GM18867 (cell line): Measurements from ENCODE around the gene SNN.
A peak's percentile ranks its signal among the peaks of the same experiment; 100 is the strongest.

Source experiments
- ATAC-seq: cut with Tn5 transposase; IDR thresholded peaks from one replicate; pipeline ENCODE4 v1.9.1; 2021; ENCODE audit warnings: mild to moderate bottlenecking, moderate library complexity; ENCODE audit not compliant: unreplicated experiment

The SNN gene

GRCh38 chr16:11667824-11668622 is at the start of gene SNN:
SNN (plus strand) TSS chr16:11668455; CDS start chr16:11676060, 7,605 bp downstream.
- ATAC-seq, result peak; percentile 68

GRCh38 chr16:11619327-11619851 is 48.9 kb upstream of the SNN start:
- no peak for ATAC-seq

- ATAC-seq, result no peak
Observed at GRCh38 chr16:11620243-11621003, 47.8 kb upstream of the SNN start.

GRCh38 chr16:11621539-11621919 is 46.7 kb upstream of the SNN start:
- no peak for ATAC-seq

- ATAC-seq, result peak; percentile 42
Observed at GRCh38 chr16:11621920-11622651, 46.2 kb upstream of the SNN start.

- ATAC-seq, result no peak
Observed at GRCh38 chr16:11624205-11624604, 44.0 kb upstream of the SNN start.

- ATAC-seq, result no peak
Observed at GRCh38 chr16:11624636-11625607, 43.3 kb upstream of the SNN start.

GRCh38 chr16:11625769-11626168 is 42.5 kb upstream of the SNN start:
- no peak for ATAC-seq

- ATAC-seq, result no peak
Observed at GRCh38 chr16:11626657-11627291, 41.5 kb upstream of the SNN start.

GRCh38 chr16:11627292-11627663 is 41.0 kb upstream of the SNN start:
- ATAC-seq, result no peak

GRCh38 chr16:11627822-11628457 is 40.3 kb upstream of the SNN start:
- no peak for ATAC-seq

GRCh38 chr16:11629071-11630030 is 38.9 kb upstream of the SNN start:
- no peak for ATAC-seq

- no peak for ATAC-seq
Observed at GRCh38 chr16:11630046-11630767, 38.0 kb upstream of the SNN start.

- ATAC-seq, result no peak
Observed at GRCh38 chr16:11630768-11631056, 37.5 kb upstream of the SNN start.

- ATAC-seq, result no peak
Observed at GRCh38 chr16:11631214-11631613, 37.0 kb upstream of the SNN start.

- no peak for ATAC-seq
Observed at GRCh38 chr16:11632455-11632939, 35.8 kb upstream of the SNN start.

GRCh38 chr16:11633113-11633512 is 35.1 kb upstream of the SNN start:
- ATAC-seq, result no peak
